Measurements from ENCODE around the gene SPINT3. TPM values are rescaled to one million over a fixed set of nuclear protein-coding genes. Genes with fewer than 3 reads are reported as not detected.

Gene SPINT3
- 1 to 10 TPM in 1 of 4 donors, not detected in 3; 3.2 TPM for total RNA-seq

- DNase-seq (ENCODE audit: low spot score in 2 of 2): no peak
- Histone ChIP-seq H3K27me3 (no peaks in the 10 kb centered on the region), H3K4me1 (peaks cover 24% of the 10 kb centered on the region), H3K27ac (peak within 1 kb of the TSS; percentile 36), H3K4me3 (no peak within 1 kb of the TSS), H3K36me3 (no peaks in the 10 kb centered on the region), H3K9me3 (no peaks in the 10 kb centered on the region)
- WGBS: 68% methylated on average over 5 of the region's 5 CpGs
- TF ChIP-seq CTCF (IDR thresholded peaks at IDR 0.05): no peak
- no peak for TF ChIP-seq EP300 (IDR thresholded peaks at IDR 0.05)
- TF ChIP-seq POLR2AphosphoS5 (IDR thresholded peaks at IDR 0.05): peak in 1 of 3 donors; percentile 57
- no peak for TF ChIP-seq POLR2A (IDR thresholded peaks at IDR 0.05)
Measured at GRCh38 chr20:45515147-45515913, at the start of gene SPINT3. TSS of gene SPINT3 (minus strand) at chr20:45515622. CDS start at chr20:45515608, 14 bp downstream.

DNA sequence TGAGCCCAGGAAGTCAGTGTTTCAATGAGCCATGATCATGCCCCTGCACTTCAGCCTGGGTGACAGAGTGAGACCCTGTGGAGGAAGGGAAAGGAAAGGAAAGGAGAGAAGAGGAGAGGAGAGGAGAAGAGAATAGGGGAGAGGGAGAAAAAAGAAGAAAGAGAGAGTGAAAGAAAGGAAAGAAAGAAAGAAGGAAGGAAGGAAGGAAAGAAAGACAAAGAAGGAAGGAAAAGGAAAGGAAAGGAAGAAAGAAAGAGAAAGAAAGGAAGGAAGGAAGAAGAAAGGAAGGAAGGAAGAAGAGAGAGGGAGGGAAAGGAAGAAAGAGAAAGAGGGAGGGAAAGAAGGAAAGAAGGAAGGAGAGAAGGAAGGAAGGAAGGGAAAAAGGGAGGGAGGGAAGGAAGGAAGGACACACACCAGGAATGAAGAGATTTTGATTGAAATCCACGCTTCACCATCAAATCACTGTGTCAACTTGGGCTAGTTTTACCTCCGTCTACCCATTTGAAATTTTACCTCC, 49.4 kb upstream of the SPINT3 start:
- Histone ChIP-seq H3K4me3 (no peak overlapping the region), H3K27ac (no peak overlapping the region), H3K4me1 (no peaks in the 10 kb centered on the region), H3K27me3 (peaks cover 7% of the 10 kb centered on the region), H3K9me3 (no peaks in the 10 kb centered on the region), H3K36me3 (no peaks in the 10 kb centered on the region)
- TF ChIP-seq POLR2A (IDR thresholded peaks at IDR 0.05) (no peak), EP300 (IDR thresholded peaks at IDR 0.05) (no peak), POLR2AphosphoS5 (IDR thresholded peaks at IDR 0.05) (no peak), CTCF (IDR thresholded peaks at IDR 0.05) (no peak)
- no peak for DNase-seq (ENCODE audit: low spot score in 2 of 2)
- 85% methylated on average over 2 of the region's 2 CpGs for WGBS

GRCh38 chr20:45555198-45555597, 39.8 kb upstream of the SPINT3 start:
- DNase-seq (ENCODE audit: low spot score in 2 of 2): no peak
- Histone ChIP-seq H3K27ac (no peak overlapping the region), H3K27me3 (peaks cover 9% of the 10 kb centered on the region), H3K4me1 (no peaks in the 10 kb centered on the region), H3K9me3 (no peaks in the 10 kb centered on the region), H3K36me3 (no peaks in the 10 kb centered on the region), H3K4me3 (no peak overlapping the region)
- WGBS: 88% methylated on average over 1 of the region's 1 CpG
- no peak for TF ChIP-seq POLR2A (IDR thresholded peaks at IDR 0.05)
- TF ChIP-seq CTCF (IDR thresholded peaks at IDR 0.05): no peak

DNA sequence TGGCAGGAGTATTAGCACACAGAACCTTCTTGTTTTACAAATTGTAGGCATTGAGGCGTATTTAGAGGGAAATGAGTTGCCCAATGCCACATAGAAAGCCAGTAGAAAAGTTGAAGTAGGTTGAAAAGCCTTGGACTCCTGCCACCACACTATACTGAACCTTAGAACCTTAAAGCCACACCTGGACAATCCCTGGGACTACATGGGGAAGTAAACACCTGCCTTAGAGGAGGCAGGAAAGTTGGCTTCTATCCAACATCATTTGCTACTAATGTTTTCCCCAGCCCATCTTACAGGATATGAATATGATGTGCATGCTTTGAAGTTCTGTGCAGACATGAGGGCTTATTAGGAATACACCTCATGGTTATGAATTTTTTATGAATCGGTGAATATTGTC, 37.0 kb upstream of the SPINT3 start:
- H3K9me3 ChIP-seq: no peaks in the 10 kb centered on the region
- no peaks in the 10 kb centered on the region for H3K36me3 ChIP-seq
- H3K27me3 ChIP-seq: peaks cover 1% of the 10 kb centered on the region
- no peaks in the 10 kb centered on the region for H3K4me1 ChIP-seq
- H3K4me3 ChIP-seq: no peak overlapping the region
- TF ChIP-seq EP300 (IDR thresholded peaks at IDR 0.05) (no peak), POLR2A (IDR thresholded peaks at IDR 0.05) (no peak), CTCF (IDR thresholded peaks at IDR 0.05) (no peak), POLR2AphosphoS5 (IDR thresholded peaks at IDR 0.05) (no peak)
- no peak overlapping the region for H3K27ac ChIP-seq
- 80% methylated on average over 2 of the region's 2 CpGs for WGBS
- DNase-seq (ENCODE audit: low spot score in 2 of 2): no peak

GRCh38 chr20:45550765-45551164, 35.3 kb upstream of the SPINT3 start:
- Histone ChIP-seq H3K4me3 (no peak overlapping the region), H3K4me1 (no peaks in the 10 kb centered on the region), H3K9me3 (no peaks in the 10 kb centered on the region), H3K36me3 (no peaks in the 10 kb centered on the region), H3K27ac (no peak overlapping the region), H3K27me3 (no peaks in the 10 kb centered on the region)
- no peak for DNase-seq (ENCODE audit: low spot score in 2 of 2)
- TF ChIP-seq POLR2A (IDR thresholded peaks at IDR 0.05) (no peak), CTCF (IDR thresholded peaks at IDR 0.05) (no peak), EP300 (IDR thresholded peaks at IDR 0.05) (no peak), POLR2AphosphoS5 (IDR thresholded peaks at IDR 0.05) (no peak)

Data from suprapubic skin (tissue), 4 donors.